T-cell (primary cell): ENCODE data around the gene ZBTB33. TPM values are rescaled to one million over a fixed set of nuclear protein-coding genes. Genes with fewer than 3 reads are reported as not detected.

Experiments used
- ATAC-seq, 4 experiments: fragments of 200-7000 bp in 3 of 4; fragments of 150-1000 bp in 1 of 4; cut with Tn5 transposase; replicated peaks in 1 of 4; 1 replicate in 3 of 4; 2 replicates in 1 of 4; pipeline ENCODE4 v1.10.0; 2021; ENCODE audit warnings: moderate library complexity in 3 of 4, mild to moderate bottlenecking in 2 of 4, moderate number of reproducible peaks in 1 of 4
- CTCF ChIA-PET, 2 donors: fragments of 300-600 bp; sonication (Branson Sonifier 250); formaldehyde crosslinking; loops; one replicate each; lab custom pipeline; 2022; ENCODE audit warnings: antibody characterized with exemption in 2 of 2; lab: Charles Lee
- POLR2A ChIA-PET, 2 donors: fragments of 300-600 bp; sonication (Branson Sonifier 250); formaldehyde crosslinking; loops; one replicate each; lab custom pipeline; 2022; ENCODE audit warnings: antibody characterized with exemption in 2 of 2; lab: Charles Lee
- DNase-seq, 35 experiments: peaks; one replicate each; pipeline versions ENCODE4 v3.0.0 to v3.0.0-alpha.2; 2013 to 2023
- H3K27ac ChIP-seq: one replicate; pipeline ENCODE4 v1.5.1; 2013; ENCODE audit warnings: low read length
- H3K27me3 ChIP-seq, 2 experiments: replicated peaks in 1 of 2; 1 replicate in 1 of 2; 2 replicates in 1 of 2; pipeline versions ENCODE4 v1.6.1 to v1.7.0; 2013; ENCODE audit warnings: low read length in 1 of 2, mixed read lengths in 1 of 2; ENCODE audit not compliant: control insufficient read depth in 2 of 2, insufficient read depth in 2 of 2; ENCODE audit errors: extremely low read depth in 1 of 2
- H3K36me3 ChIP-seq, 2 donors: 1 replicate in 1 of 2; 2 replicates in 1 of 2; pipeline versions ENCODE4 v1.6.1 to v1.7.0; 2013; ENCODE audit warnings: low read length in 1 of 2; ENCODE audit not compliant: control insufficient read depth in 2 of 2, insufficient read depth in 1 of 2; ENCODE audit errors: extremely low read depth in 1 of 2
- H3K4me1 ChIP-seq, 2 experiments: 1 replicate in 1 of 2; 2 replicates in 1 of 2; pipeline versions ENCODE4 v1.6.1 to v1.7.0; 2013; ENCODE audit warnings: low read length in 2 of 2, mixed read lengths in 1 of 2; ENCODE audit not compliant: insufficient read depth in 2 of 2, control insufficient read depth in 1 of 2; ENCODE audit errors: extremely low read depth in 1 of 2
- H3K4me3 ChIP-seq, 2 donors: 1 replicate in 1 of 2; 2 replicates in 1 of 2; pipeline versions ENCODE4 v1.5.1 to v1.7.0; 2013; ENCODE audit warnings: mild to moderate bottlenecking in 2 of 2, low read length in 1 of 2, moderate library complexity in 1 of 2; ENCODE audit not compliant: control insufficient read depth in 1 of 2; ENCODE audit errors: extremely low read depth in 1 of 2
- H3K9me3 ChIP-seq: 2 replicates; pipeline ENCODE4 v1.7.0; 2013
- H3K27ac Mint-ChIP-seq, 2 donors: one replicate each; pipeline ENCODE4 v1.8.0; 2020 to 2021; ENCODE audit warnings: mild to moderate bottlenecking in 2 of 2, mixed read lengths in 2 of 2
- H3K27me3 Mint-ChIP-seq, 2 donors: one replicate each; pipeline ENCODE4 v1.8.0; 2021 to 2022; ENCODE audit warnings: mixed read lengths in 2 of 2
- H3K36me3 Mint-ChIP-seq: one replicate; pipeline ENCODE4 v1.8.0; 2021; ENCODE audit warnings: mixed read lengths
- H3K4me1 Mint-ChIP-seq, 3 donors: one replicate each; pipeline ENCODE4 v1.8.0; 2020 to 2022; ENCODE audit warnings: mixed read lengths in 3 of 3, mild to moderate bottlenecking in 1 of 3
- H3K4me3 Mint-ChIP-seq, 3 donors: one replicate each; pipeline ENCODE4 v1.8.0; 2020 to 2022; ENCODE audit warnings: mild to moderate bottlenecking in 3 of 3, mixed read lengths in 3 of 3, moderate library complexity in 3 of 3
- H3K9me3 Mint-ChIP-seq, 3 donors: one replicate each; pipeline ENCODE4 v1.8.0; 2020 to 2022; ENCODE audit warnings: mixed read lengths in 3 of 3
- WGBS: methylation state at CpG from one replicate; pipeline ENCODE4 v1.1.5; 2013; ENCODE audit warnings: missing lambda C conversion rate; ENCODE audit not compliant: insufficient coverage; 5-methylcytosine and 5-hydroxymethylcytosine counted together
- total RNA-seq, 35 experiments: library from RNA in 6 of 35; stranded (reverse) in 6 of 35; fragments of 120-200 nt in 1 of 35; gene quantifications; one replicate each; pipeline versions ENCODE4 v1.2.1 to v1.2.4 and lab custom pipeline; 2013 to 2026

Gene ZBTB33
- total RNA-seq, 5 donors from 2014 or later (not counting 1 experiment from before 2014, with no cell fraction given), result 20.9 to 25.7 (median 22.1) TPM

GRCh38 chrX:120223374-120223773 lies 27.2 kb upstream of the ZBTB33 start:
- Mint-ChIP-seq H3K36me3 (peaks cover 23% of the 10 kb centered on the region), H3K27ac (no peak overlapping the region), H3K9me3 (no peaks in the 10 kb centered on the region), H3K27me3 (peaks cover 0 to 21% of the 10 kb centered on the region in 2 donors), H3K4me1 (no peaks in the 10 kb centered on the region), H3K4me3 (no peak overlapping the region)
- no peak overlapping the region for H3K27ac ChIP-seq
- no peaks in the 10 kb centered on the region for H3K9me3 ChIP-seq
- no peak for ATAC-seq
- DNase-seq, result no peak
- POLR2A ChIA-PET, result no interaction called here
- CTCF ChIA-PET, result no interaction called here
- no CpG with 5 or more reads among the region's 8 CpGs for WGBS
- no peak overlapping the region for H3K4me3 ChIP-seq
- H3K4me1 ChIP-seq, result no peaks in the 10 kb centered on the region
- no peaks in the 10 kb centered on the region for H3K27me3 ChIP-seq
- H3K36me3 ChIP-seq, result peaks cover 6 to 9% of the 10 kb centered on the region in 2 donors

- ATAC-seq, result no peak
- DNase-seq, result no peak
- CTCF ChIA-PET, result no interaction called here
- H3K27ac Mint-ChIP-seq, result no peak overlapping the region
- POLR2A ChIA-PET, result no interaction called here
- H3K27ac ChIP-seq, result no peak overlapping the region
- WGBS, result 100% methylated on average over 1 of the region's 4 CpGs
- H3K27me3 ChIP-seq, result no peaks in the 10 kb centered on the region
- H3K9me3 Mint-ChIP-seq, result no peaks in the 10 kb centered on the region
- H3K4me1 ChIP-seq, result no peaks in the 10 kb centered on the region
- H3K27me3 Mint-ChIP-seq, result peaks cover 0 to 23% of the 10 kb centered on the region in 2 donors
- peaks cover 6 to 9% of the 10 kb centered on the region in 2 donors for H3K36me3 ChIP-seq
- no peak overlapping the region for H3K4me3 ChIP-seq
- no peaks in the 10 kb centered on the region for H3K9me3 ChIP-seq
- H3K4me3 Mint-ChIP-seq, result no peak overlapping the region
- H3K4me1 Mint-ChIP-seq, result no peaks in the 10 kb centered on the region
- peaks cover 25% of the 10 kb centered on the region for H3K36me3 Mint-ChIP-seq
Observed at GRCh38 chrX:120224388-120224787, 26.2 kb upstream of the ZBTB33 start.

DNA sequence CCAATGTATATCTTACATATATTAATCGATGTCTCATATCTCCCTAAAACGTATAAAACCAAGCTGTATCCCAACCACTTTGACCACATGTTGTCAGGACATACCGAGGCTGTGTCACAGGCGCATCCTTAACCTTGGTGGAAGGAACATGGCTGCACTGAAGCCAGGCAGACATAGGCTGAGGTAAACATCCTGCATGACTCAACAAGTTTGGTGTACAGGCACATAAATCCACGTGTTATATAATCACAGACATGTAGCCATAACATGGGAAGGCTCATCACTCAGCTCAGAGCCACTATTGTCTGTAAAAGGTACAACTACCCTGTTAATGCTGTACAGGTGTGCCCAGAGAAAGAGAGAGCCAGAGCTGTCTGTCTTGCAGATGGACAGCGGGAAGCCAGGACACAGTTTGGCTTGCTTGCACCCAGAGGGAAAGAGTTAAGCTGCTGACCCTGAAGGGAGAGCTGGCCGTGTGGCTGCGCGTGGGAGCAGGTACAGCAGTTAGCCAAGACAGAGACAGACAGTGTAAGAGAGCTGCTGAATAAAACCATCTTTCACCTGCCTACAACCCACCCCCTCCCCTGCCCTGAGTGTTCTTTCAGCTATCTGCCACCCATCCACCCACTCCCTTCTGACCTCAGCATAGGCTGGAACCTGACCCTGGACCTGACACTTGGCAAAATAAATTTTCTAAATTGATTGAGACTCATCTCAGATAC lies 22.3 kb upstream of the ZBTB33 start:
- H3K27ac Mint-ChIP-seq, result no peak overlapping the region
- no peaks in the 10 kb centered on the region for H3K4me1 ChIP-seq
- ATAC-seq (no peak), DNase-seq (no peak)
- no peaks in the 10 kb centered on the region for H3K27me3 ChIP-seq
- no peak overlapping the region for H3K4me3 ChIP-seq
- H3K36me3 ChIP-seq, result peaks cover 0 to 9% of the 10 kb centered on the region in 2 donors
- no CpG with 5 or more reads among the region's 9 CpGs for WGBS
- H3K27me3 Mint-ChIP-seq, result peaks cover 0 to 13% of the 10 kb centered on the region in 2 donors
- H3K9me3 ChIP-seq, result no peaks in the 10 kb centered on the region
- H3K9me3 Mint-ChIP-seq, result no peaks in the 10 kb centered on the region
- CTCF ChIA-PET, result interaction anchor here (0.8 to 2.6 kb wide), 3 partner anchors 15 to 108 kb away, joined by 3 to 7 read pairs (median 4); no protein-coding TSS in a partner anchor
- peaks cover 0 to 7% (median 0%) of the 10 kb centered on the region in 3 donors for H3K4me1 Mint-ChIP-seq
- peaks cover 15% of the 10 kb centered on the region for H3K36me3 Mint-ChIP-seq
- H3K27ac ChIP-seq, result no peak overlapping the region
- H3K4me3 Mint-ChIP-seq, result no peak overlapping the region
- POLR2A ChIA-PET, result interaction anchor here in 1 of 2 donors (0.6 kb wide), 1 partner anchor 8 kb away, joined by 7 read pairs; no protein-coding TSS in a partner anchor

DNA sequence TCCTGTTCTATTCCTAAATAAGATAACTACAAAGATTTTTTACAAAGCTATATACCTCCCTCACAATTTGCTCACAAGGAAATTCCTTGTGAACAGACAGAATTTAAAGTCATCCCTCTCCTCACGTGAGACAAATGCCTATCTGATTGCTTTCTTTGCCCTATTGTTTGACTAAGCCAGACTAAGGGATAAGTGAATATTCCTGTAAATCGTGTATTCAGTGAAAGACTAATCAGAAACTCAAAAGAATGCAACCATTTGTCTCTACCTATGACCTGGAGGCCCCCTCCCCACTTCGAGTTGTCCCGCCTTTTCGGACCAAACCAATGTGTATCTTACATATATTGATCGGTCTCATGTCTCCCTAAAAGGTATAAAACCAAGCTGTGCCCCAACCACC lies 15.3 kb upstream of the ZBTB33 start:
- CTCF ChIA-PET, result interaction anchor here in 1 of 2 donors (0.7 kb wide), 1 partner anchor 139 kb away, joined by 8 read pairs; no protein-coding TSS in a partner anchor
- Histone ChIP-seq H3K9me3 (no peaks in the 10 kb centered on the region), H3K36me3 (peaks cover 0 to 4% of the 10 kb centered on the region in 2 donors), H3K27ac (no peak overlapping the region), H3K27me3 (no peaks in the 10 kb centered on the region), H3K4me1 (no peaks in the 10 kb centered on the region), H3K4me3 (no peak overlapping the region)
- Mint-ChIP-seq H3K27me3 (peaks cover 0 to 6% of the 10 kb centered on the region in 2 donors), H3K27ac (no peak overlapping the region), H3K9me3 (no peaks in the 10 kb centered on the region), H3K4me1 (no peaks in the 10 kb centered on the region), H3K4me3 (no peak overlapping the region), H3K36me3 (peaks cover 17% of the 10 kb centered on the region)
- WGBS, result no CpG with 5 or more reads among the region's 6 CpGs
- POLR2A ChIA-PET, result interaction anchor here in 1 of 2 donors (0.6 to 0.7 kb wide), 2 partner anchors 198 to 310 kb away, joined by 3 read pairs; no protein-coding TSS in a partner anchor
- no peak for ATAC-seq
- no peak for DNase-seq

GRCh38 chrX:120236687-120237479 lies 13.7 kb upstream of the ZBTB33 start:
- Histone ChIP-seq H3K4me3 (no peak overlapping the region), H3K9me3 (no peaks in the 10 kb centered on the region), H3K4me1 (no peaks in the 10 kb centered on the region), H3K27me3 (no peaks in the 10 kb centered on the region), H3K27ac (no peak overlapping the region), H3K36me3 (peaks cover 0 to 4% of the 10 kb centered on the region in 2 donors)
- POLR2A ChIA-PET, result no interaction called here
- Mint-ChIP-seq H3K4me3 (no peak overlapping the region), H3K27me3 (peaks cover 0 to 6% of the 10 kb centered on the region in 2 donors), H3K4me1 (peaks cover 0 to 4% (median 1%) of the 10 kb centered on the region in 3 donors), H3K27ac (no peak overlapping the region), H3K9me3 (no peaks in the 10 kb centered on the region), H3K36me3 (peaks cover 17% of the 10 kb centered on the region)
- ATAC-seq, result no peak
- CTCF ChIA-PET, result interaction anchor here in 1 of 2 donors (1.0 kb wide), 1 partner anchor 23 kb away, joined by 4 read pairs; no protein-coding TSS in a partner anchor
- no peak for DNase-seq
- no CpG with 5 or more reads among the region's 3 CpGs for WGBS

GRCh38 chrX:120238933-120239332 lies 11.7 kb upstream of the ZBTB33 start:
- no peaks in the 10 kb centered on the region for H3K9me3 ChIP-seq
- ChIA-PET POLR2A (interaction anchor here in 1 of 2 donors (0.7 kb wide), 1 partner anchor 25 kb away, joined by 6 read pairs; no protein-coding TSS in a partner anchor), CTCF (no interaction called here)
- peaks cover 10 to 18% (median 14%) of the 10 kb centered on the region in 3 donors for H3K4me1 Mint-ChIP-seq
- no peak for ATAC-seq
- H3K36me3 Mint-ChIP-seq, result peaks cover 17% of the 10 kb centered on the region
- H3K4me3 ChIP-seq, result no peak overlapping the region
- no peaks in the 10 kb centered on the region for H3K27me3 ChIP-seq
- H3K4me3 Mint-ChIP-seq, result no peak overlapping the region
- no peaks in the 10 kb centered on the region for H3K4me1 ChIP-seq
- H3K9me3 Mint-ChIP-seq, result no peaks in the 10 kb centered on the region
- H3K36me3 ChIP-seq, result peaks cover 0 to 4% of the 10 kb centered on the region in 2 donors
- no peak overlapping the region for H3K27ac Mint-ChIP-seq
- no peak for DNase-seq
- 94% methylated on average over 2 of the region's 4 CpGs for WGBS
- H3K27me3 Mint-ChIP-seq, result peaks cover 0 to 7% of the 10 kb centered on the region in 2 donors
- H3K27ac ChIP-seq, result no peak overlapping the region
